HG02981 (cell line): Measurements from ENCODE around the gene MAP4K3.
"Not testable (repeated sequence)": the region's sequence is repeated elsewhere in the genome, so short reads cannot be mapped to it uniquely, and the experiment has no call there.

Experiments
- ATAC-seq: cut with Tn5 transposase; IDR thresholded peaks from one replicate; pipeline ENCODE4 v1.9.1; 2021; ENCODE audit warnings: mild to moderate bottlenecking, moderate library complexity; ENCODE audit not compliant: unreplicated experiment

MAP4K3 gene

DNA sequence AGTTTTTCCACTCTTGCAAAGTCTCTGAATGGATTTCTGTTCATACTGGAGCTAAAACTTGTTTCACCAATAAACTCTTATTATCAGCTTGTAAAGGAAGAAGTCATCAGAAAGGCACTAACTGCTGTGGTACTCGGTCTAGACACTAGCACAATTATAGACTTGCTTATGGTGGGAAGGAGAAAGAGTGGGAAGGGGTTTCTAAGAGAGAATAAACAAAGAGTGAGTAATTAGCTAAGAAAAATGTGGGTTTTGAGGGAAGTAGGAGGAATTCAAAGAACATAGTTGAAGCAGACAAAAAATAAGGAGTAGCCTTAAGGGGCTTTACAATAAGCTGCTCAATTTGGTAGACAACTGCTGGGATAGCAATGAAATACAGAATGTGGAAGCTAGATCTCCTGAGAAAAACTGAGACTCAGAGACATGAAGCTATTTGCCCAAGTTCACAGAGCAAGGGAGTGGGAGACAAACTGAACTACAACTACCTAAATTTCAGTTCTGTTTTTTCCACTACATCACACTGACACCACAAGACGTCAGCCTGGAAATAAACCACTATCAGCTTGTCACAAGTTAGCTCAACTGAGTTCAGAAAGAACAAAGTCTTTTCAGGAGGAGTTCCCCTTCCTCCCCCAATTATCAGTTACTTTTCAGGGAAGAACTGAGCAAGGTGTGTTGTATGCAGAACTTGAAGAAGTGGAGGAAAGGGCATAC lies 59.7 kb downstream of the MAP4K3 start:
- ATAC-seq, result peak; percentile 72

DNA sequence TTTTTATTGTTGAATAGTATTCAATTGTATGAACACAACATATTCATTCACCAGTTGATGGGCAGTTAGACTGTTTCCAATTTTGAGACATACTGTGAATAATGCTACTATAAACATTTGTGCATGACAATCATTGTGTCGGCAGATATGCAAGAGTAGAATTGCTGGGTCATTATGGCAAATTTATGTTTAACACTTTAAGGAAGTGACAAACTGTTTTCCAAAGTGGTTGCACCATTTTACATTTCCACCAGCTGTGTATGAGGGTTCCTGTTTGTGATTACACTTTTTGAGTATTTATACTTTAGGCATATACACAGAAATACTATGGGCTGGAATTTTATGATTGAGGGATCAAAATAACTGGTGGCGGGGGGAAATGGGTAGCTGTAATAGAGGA lies 61.2 kb downstream of the MAP4K3 start:
- ATAC-seq, result no peak

DNA sequence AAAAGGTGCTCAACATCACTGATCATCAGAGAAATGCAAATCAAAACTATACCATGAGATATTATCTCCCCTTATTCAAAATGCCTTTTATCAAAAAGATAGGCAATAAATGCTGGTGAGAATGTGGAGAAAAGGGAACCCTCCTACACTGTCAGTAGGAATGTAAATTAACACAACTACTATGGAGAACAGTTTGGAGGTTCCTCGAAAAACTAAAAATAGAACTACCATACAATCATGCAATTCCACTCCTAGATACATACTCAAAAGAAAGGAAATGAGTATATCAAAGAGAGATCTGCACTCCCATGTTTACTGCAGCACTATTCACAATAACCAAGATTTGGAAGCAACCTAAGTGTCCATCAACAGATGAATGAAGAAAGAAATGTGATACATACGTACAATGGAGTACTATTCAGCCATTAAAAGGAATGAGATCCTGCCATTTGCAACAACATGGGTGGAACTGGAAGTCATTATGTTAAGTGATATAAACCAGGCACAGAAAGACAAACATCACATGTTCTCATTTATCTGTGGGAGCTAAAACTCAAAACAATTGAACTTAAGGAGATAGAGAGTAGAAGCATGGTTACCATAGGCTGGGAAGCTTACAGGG lies 63.8 kb downstream of the MAP4K3 start:
- no peak for ATAC-seq

GRCh38 chr2:39370101-39370500 lies 67.0 kb downstream of the MAP4K3 start:
- ATAC-seq, result no peak

DNA sequence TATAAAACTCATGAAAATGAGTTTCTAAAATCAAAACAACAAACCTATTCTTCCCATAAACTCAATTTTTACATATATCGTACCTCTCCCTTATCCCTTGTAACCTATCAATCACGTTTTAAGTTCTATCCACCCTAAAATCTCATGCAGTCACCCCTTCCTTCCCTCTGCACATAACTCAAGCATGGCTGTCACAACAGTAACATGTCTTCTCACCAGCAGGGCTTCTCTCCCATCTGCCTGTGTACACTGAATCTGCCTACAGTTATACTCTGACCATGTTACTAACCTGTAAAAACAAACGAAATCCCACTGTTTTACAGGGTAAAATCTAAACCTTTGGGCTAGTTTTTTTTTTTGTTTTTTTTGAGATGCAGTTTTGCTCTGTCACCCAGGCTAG lies 68.2 kb downstream of the MAP4K3 start:
- no peak for ATAC-seq

DNA sequence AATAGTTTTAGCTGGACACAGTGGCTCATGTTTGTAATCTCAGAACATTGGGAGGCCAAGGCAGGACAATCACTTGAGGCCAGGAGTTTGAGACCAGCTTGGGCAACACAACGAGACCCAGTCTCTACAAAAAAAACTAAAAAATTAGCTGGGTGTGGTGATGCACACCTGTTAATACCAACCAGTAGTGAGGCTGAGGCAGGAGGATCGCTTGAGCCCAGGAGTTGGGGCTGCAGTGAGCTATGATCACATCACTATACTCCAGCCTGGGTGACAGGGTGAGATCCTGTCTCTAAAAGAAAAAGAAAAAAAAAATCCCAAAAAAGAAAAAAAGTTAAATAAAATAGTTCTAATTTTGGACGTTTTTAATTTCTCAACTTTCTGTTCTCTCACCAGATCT lies 68.7 kb downstream of the MAP4K3 start:
- no peak for ATAC-seq

GRCh38 chr2:39362595-39362994 lies 74.5 kb downstream of the MAP4K3 start:
- no peak for ATAC-seq

- ATAC-seq, result no peak
Measured at GRCh38 chr2:39361511-39361910, 75.6 kb downstream of the MAP4K3 start.

DNA sequence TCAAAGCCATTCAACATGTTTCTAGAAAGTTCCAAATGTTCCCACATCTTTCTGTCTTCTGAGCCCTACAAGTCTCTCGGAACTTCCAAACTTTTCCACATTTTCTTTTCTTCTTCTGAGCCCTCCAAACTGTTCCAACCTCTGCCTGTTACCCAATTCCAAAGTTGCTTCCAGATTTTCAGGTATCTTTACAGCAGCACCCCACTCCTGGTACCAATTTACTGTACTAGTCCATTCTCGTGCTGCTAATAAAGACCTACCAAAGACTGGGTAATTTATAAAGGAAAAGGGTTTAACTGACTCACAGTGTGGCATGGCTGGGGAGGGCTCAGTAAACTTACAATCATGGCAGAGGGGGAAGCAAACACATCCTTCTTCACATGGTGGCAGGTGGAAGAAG lies 76.7 kb downstream of the MAP4K3 start:
- not testable (repeated sequence) for ATAC-seq

DNA sequence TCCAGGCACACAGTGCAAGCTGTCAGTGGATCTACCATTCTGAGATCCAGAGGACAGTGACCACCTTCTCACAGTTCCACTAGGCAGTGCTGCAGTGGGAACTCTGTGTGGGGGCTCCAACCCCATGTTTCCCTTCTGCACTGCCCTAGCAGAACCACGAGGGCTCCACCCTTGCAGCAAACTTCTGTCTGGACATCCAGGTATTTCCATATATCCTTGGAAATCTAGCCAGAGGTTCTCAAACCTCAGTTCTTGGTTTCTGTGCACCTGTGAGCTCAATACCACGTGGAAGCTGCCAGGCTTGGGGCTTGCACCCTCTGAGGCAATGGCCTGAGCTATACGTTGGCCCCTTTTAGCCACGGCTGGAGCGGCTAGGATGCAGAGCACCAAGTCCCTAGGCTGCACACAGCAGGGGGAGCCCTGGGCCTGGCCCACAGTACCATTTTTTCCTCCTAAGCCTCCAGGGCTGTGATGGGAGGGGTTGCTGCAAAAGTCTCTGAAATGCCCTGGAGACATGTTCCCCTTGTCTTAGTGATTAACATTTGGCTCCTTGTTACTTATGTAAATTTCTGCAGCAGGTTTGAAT lies 77.5 kb downstream of the MAP4K3 start:
- no peak for ATAC-seq

- ATAC-seq, result no peak
Measured at GRCh38 chr2:39356922-39357639, 80.0 kb downstream of the MAP4K3 start.

- ATAC-seq, result no peak
Measured at GRCh38 chr2:39350658-39351057, 86.4 kb downstream of the MAP4K3 start.

DNA sequence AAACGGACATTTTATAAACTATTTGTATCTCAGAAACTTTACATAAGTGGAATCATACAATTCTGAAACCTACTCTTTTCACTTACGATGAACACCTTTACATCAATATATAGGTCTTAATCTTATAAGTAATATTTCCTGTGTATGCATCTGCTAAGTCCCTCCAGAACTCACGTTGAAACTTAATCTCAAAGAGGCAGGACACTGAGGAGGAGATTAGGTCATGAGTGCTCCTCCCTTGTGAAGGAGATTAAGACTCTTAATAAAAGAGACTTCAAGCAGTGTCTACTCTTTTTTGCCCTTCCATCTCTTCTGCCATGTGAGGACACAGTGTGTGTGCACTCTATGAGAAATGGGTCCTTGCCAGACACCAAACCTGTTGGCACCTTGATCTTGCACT lies 98.6 kb downstream of the MAP4K3 start:
- no peak for ATAC-seq

DNA sequence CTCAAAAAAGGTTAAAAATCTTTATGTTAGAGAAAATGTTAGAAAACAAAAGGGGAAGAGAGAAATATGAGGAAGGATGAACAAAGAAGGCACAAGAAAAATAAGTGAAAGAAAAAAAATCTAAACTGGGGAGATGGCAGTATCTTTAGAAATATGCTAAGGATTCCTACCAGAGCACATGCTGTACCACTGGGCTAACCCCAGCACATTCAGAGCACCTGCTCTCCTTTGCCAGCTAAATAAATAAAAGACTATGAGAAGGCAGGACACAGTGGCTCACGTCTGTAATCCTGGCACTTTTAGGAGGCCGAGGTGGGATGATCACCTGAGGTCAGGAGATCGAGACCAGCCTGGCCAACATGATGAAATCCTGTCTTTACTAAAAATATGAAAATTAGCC lies 101.2 kb downstream of the MAP4K3 start:
- ATAC-seq, result no peak

DNA sequence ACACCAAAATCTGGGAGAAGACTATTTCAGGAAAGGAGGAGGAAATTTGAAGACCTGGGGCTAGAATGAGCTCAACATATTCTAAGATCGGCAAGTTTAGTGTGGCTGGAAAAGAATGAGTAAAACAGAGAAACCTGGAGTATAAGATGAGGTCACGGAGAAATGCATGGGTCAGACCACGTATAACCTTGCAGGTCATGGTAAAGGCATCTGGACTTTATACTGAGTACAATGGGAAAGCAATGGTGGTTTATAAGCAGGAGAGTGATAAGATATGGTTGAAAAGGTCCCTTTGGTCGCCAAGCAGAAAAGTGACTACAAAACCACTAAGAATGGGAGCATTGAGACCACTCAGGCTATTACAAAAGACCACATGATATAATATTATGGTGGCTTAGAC lies 102.1 kb downstream of the MAP4K3 start:
- no peak for ATAC-seq

DNA sequence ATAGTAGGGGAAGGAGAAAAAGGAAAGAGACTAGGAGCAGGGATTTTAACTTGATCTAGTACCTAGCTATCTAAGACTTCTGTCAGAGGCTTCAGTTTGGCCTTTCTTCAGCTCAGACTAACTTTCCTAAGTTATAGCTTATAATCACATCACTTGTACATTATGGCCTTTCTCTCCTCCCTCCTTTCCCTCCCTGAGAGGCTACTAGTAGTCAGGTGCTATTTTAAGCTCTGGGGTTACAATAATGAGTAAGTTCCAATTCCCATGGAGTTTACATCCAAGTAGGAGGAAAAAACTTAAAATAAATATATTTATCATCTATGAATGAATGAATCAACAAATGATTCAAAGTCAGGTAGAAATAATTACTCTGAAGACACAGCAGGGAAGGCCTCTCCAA lies 102.6 kb downstream of the MAP4K3 start:
- no peak for ATAC-seq

DNA sequence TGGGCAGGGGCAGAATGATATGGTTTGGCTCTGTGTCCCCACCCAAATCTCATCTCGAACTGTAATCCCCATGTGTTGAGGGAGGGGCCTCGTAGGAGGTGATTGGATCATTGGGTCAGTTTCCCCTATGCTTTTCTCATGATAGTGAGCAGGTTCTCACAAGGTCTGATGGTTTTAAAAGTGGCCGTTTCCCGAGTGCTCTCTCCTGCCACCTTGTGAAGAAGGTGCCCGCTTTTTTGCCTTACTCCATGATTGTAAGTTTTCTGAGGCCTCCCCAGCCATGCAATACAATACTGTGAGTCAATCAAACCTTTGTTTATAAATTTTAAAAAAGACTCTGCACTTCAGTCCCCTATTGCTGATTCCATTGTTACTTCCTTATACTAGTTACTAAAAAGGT lies 110.4 kb downstream of the MAP4K3 start:
- ATAC-seq, result no peak

DNA sequence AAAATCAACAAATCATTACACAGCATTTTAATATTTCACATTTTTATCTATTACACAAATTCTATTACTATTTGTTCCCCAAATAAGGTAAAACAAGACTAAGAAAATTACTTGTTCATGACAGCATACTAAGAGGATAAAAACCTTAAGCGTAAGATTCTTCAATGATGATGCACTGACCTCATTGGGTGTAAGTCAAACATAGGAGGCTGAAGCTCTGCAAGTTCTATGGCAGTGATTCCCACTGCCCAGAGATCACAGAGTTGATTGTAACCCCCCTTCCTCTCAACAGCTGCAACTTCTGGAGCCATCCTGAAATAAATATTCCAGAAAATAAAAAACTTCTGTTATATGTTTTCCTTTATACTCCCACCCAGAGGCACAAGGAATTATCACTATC lies 111.1 kb downstream of the MAP4K3 start:
- no peak for ATAC-seq

- ATAC-seq, result not testable (repeated sequence)
Measured at GRCh38 chr2:39321056-39322035, 115.7 kb downstream of the MAP4K3 start.

- ATAC-seq, result no peak
Measured at GRCh38 chr2:39320162-39320561, 116.9 kb downstream of the MAP4K3 start.

- ATAC-seq, result no peak
Measured at GRCh38 chr2:39313575-39313974, 123.5 kb downstream of the MAP4K3 start.
